Measurements from ENCODE around the gene MIDN. TPM values are rescaled to one million over a fixed set of nuclear protein-coding genes. Genes with fewer than 3 reads are reported as not detected.

Gene MIDN
- total and polyA plus RNA-seq, 10 of the 15 experiments (the other 5 are each of a cell fraction or from before 2014, with no cell fraction given): 0.38 to 51.5 (median 7.2) TPM

- ChIA-PET POLR2A (no interaction called here), SMC1A (ENCODE audit: uncharacterized antibody, unreplicated experiment) (no interaction called here), RAD21 (ENCODE audit: unreplicated experiment) (no interaction called here), CTCF (no interaction called here)
- DNase-seq (ENCODE audit: low read depth, low spot score): no peak
- no peak overlapping the region for H3K27ac ChIP-seq (ENCODE audit: control insufficient read depth, insufficient read depth)
- FAIRE-seq: no peak
- H2AFZ ChIP-seq (ENCODE audit: control insufficient read depth, low read depth, low read length): no peak overlapping the region
- 51% methylated on average over 12 of the region's 14 CpGs for whole genome bisulfite sequencing (ENCODE audit: insufficient coverage, insufficient replicate concordance, low lambda C conversion rate, missing lambda C conversion rate)
- H3K4me2 ChIP-seq (ENCODE audit: control insufficient read depth, insufficient read depth): no peak overlapping the region
- no TSS peak for BruUV-seq (replicated peaks)
- no peak for ATAC-seq
- H4K20me1 ChIP-seq (ENCODE audit: control insufficient read depth, insufficient read depth): no peaks in the 10 kb centered on the region
- H3K4me3 ChIP-seq: no peak overlapping the region
- TF ChIP-seq KLF5 (IDR thresholded peaks at IDR 0.05; ENCODE audit: partially characterized antibody) (no peak), CEBPZ (IDR thresholded peaks at IDR 0.05; ENCODE audit: low read depth, low read length) (no peak), MAX (IDR thresholded peaks at IDR 0.05; ENCODE audit: low read depth, low read length) (no peak), ZNF622 (IDR thresholded peaks at IDR 0.05) (no peak), YY1 (IDR thresholded peaks at IDR 0.05; ENCODE audit: low read depth, low read length) (no peak), ZZZ3 (IDR thresholded peaks at IDR 0.05; ENCODE audit: control insufficient read depth, insufficient read length, low read depth) (no peak), MYB (IDR thresholded peaks at IDR 0.05; ENCODE audit: borderline replicate concordance, low read depth, low read length) (no peak), IRF4 (IDR thresholded peaks at IDR 0.05; ENCODE audit: low read depth, low read length) (no peak), BHLHE40 (IDR thresholded peaks at IDR 0.05; ENCODE audit: borderline replicate concordance in 1 of 2, low read depth in 2 of 2, low read length in 1 of 2) (no peak), RUNX3 (IDR thresholded peaks at IDR 0.05; ENCODE audit: low read length) (no peak), IKZF2 (IDR thresholded peaks at IDR 0.05) (no peak), E2F4 (IDR thresholded peaks at IDR 0.05; ENCODE audit: low read depth, low read length) (no peak)
- H3K9me3 ChIP-seq (replicated peaks; ENCODE audit: control insufficient read depth, insufficient read depth, low read length): no peaks in the 10 kb centered on the region
- in situ Hi-C loops (cut with MboI) (no loop called here), intact Hi-C loops (cut with micrococcal nuclease; ENCODE audit: unreplicated experiment) (no loop called here)
- H3K79me2 ChIP-seq (ENCODE audit: control insufficient read depth, insufficient read depth, low read length): no peaks in the 10 kb centered on the region
- H3K9ac ChIP-seq (ENCODE audit: control insufficient read depth, insufficient read depth, low read length): no peak overlapping the region
- peaks cover 16% of the 10 kb centered on the region for H3K4me1 ChIP-seq (ENCODE audit: control insufficient read depth, insufficient read depth, low read length)
- H3K36me3 ChIP-seq (ENCODE audit: control insufficient read depth in 2 of 2, insufficient read depth in 2 of 2, low read length in 1 of 2): no peaks in the 10 kb centered on the region
- H3K27me3 ChIP-seq (replicated peaks in 1 of 2; ENCODE audit: control insufficient read depth in 2 of 2, insufficient read depth in 2 of 2, low read length in 1 of 2): no peaks in the 10 kb centered on the region
Measured at GRCh38 chr19:1294688-1295087, 46.3 kb downstream of the MIDN start.

Measured in GM12878 (cell line).